SK-N-SH (cell line): Measurements from ENCODE around the gene ASCL3. TPM values are rescaled to one million over a fixed set of nuclear protein-coding genes. Genes with fewer than 3 reads are reported as not detected.

ENCODE experiments used
- CTCF ChIA-PET: fragments of 300-600, 350-600 bp; formaldehyde crosslinking; extraction: SDS; loops from one replicate; lab custom pipeline; 2021; lab: Yijun Ruan, JAX
- POLR2A ChIA-PET: fragments of 350-600 bp; sonication (Branson Sonifier 250); formaldehyde crosslinking; extraction: SDS; loops from one replicate; lab custom pipeline; 2020; ENCODE audit warnings: antibody characterized with exemption, inconsistent platforms; lab: Yijun Ruan, JAX
- DNase-seq: peaks from one replicate; pipeline ENCODE4 v3.0.0; 2012
- H2AFZ ChIP-seq: fragments of 200-600 bp; sonication (generic); 2 replicates; pipeline ENCODE4 v1.8.1; 2016; ENCODE audit warnings: antibody characterized with exemption, mild to moderate bottlenecking, low read depth
- H3F3A ChIP-seq: fragments of 200-600 bp; sonication (generic); replicated peaks from 2 replicates; pipeline ENCODE3; 2016; ENCODE audit warnings: antibody characterized with exemption, mild to moderate bottlenecking; ENCODE audit not compliant: insufficient read depth
- H3K27ac ChIP-seq, 2 experiments: fragments of 200-500 bp in 1 of 2; fragments of 200-600 bp in 1 of 2; sonication (Bioruptor generic) in 1 of 2; sonication (generic), shearing (Covaris generic) in 1 of 2; 2 replicates each; pipeline versions ENCODE4 v1.5.1 to v1.6.1; 2014 to 2016; ENCODE audit warnings: low read depth in 2 of 2, inconsistent platforms in 1 of 2, low read length in 1 of 2, mild to moderate bottlenecking in 1 of 2, mixed read lengths in 1 of 2
- H3K27me3 ChIP-seq: fragments of 200-600 bp; sonication (generic), shearing (Covaris generic); 2 replicates; pipeline ENCODE4 v1.6.1; 2016; ENCODE audit warnings: mixed run types; ENCODE audit not compliant: insufficient read depth
- H3K36me3 ChIP-seq, 2 experiments: fragments of 200-500 bp in 1 of 2; fragments of 200-600 bp in 1 of 2; sonication (Bioruptor generic) in 1 of 2; sonication (generic) in 1 of 2; replicated peaks in 1 of 2; 2 replicates each; pipeline versions ENCODE3 to v1.5.1; 2014 to 2016; ENCODE audit warnings: low read length in 1 of 2, mild to moderate bottlenecking in 1 of 2; ENCODE audit not compliant: insufficient read depth in 2 of 2, control insufficient read depth in 1 of 2
- H3K4me1 ChIP-seq, 2 experiments: fragments of 200-500 bp in 1 of 2; fragments of 200-600 bp in 1 of 2; sonication (Bioruptor generic) in 1 of 2; sonication (generic), shearing (Covaris generic) in 1 of 2; 2 replicates each; pipeline versions ENCODE4 v1.5.1 to v1.6.1; 2014 to 2016; ENCODE audit warnings: low read depth in 1 of 2, low read length in 1 of 2, mixed run types in 1 of 2; ENCODE audit not compliant: insufficient read depth in 2 of 2, control insufficient read depth in 1 of 2
- H3K4me2 ChIP-seq: fragments of 200-600 bp; sonication (generic), shearing (Covaris generic); 2 replicates; pipeline ENCODE4 v1.6.1; 2017; ENCODE audit warnings: mixed run types
- H3K4me3 ChIP-seq, 2 experiments: fragments of 200-500 bp in 1 of 2; fragments of 200-600 bp in 1 of 2; sonication (Bioruptor generic) in 1 of 2; sonication (generic), shearing (Covaris generic) in 1 of 2; 2 replicates each; pipeline versions ENCODE4 v1.5.1 to v1.8.1; 2014 to 2016; ENCODE audit warnings: low read depth in 2 of 2, inconsistent platforms in 1 of 2, low read length in 1 of 2, mild to moderate bottlenecking in 1 of 2, mixed read lengths in 1 of 2, moderate library complexity in 1 of 2
- H3K79me2 ChIP-seq: fragments of 200-600 bp; sonication (generic); 2 replicates; pipeline ENCODE4 v1.8.1; 2017; ENCODE audit warnings: mild to moderate bottlenecking; ENCODE audit not compliant: insufficient read depth
- H3K9ac ChIP-seq: fragments of 200-600 bp; sonication (generic); 2 replicates; pipeline ENCODE4 v1.6.1; 2017; ENCODE audit warnings: mixed run types
- H3K9me2 ChIP-seq: fragments of 200-600 bp; sonication (generic); 2 replicates; pipeline ENCODE4 v1.6.1; 2017; ENCODE audit warnings: mixed run types
- H3K9me3 ChIP-seq: fragments of 200-600 bp; sonication (generic); 2 replicates; pipeline ENCODE4 v1.6.1; 2017; ENCODE audit warnings: mixed run types, mild to moderate bottlenecking, moderate library complexity
- H4K20me1 ChIP-seq: fragments of 200-600 bp; sonication (generic); 2 replicates; pipeline ENCODE4 v1.6.1; 2017; ENCODE audit warnings: mild to moderate bottlenecking, mixed run types; ENCODE audit not compliant: insufficient read depth
- ELF1 ChIP-seq: IDR thresholded peaks from 2 replicates; pipeline ENCODE4 v1.4.0; 2012
- EP300 ChIP-seq, 2 experiments: IDR thresholded peaks; 2 replicates each; pipeline versions ENCODE4 v1.4.0 to v1.6.1; 2012; ENCODE audit warnings: borderline replicate concordance in 1 of 2, low read depth in 1 of 2, low read length in 1 of 2
- EZH2phosphoT487 ChIP-seq: fragments of 200-600 bp; sonication (generic); IDR thresholded peaks from 2 replicates; pipeline ENCODE4 v1.6.1; 2017; ENCODE audit warnings: low read depth, mixed run types, mild to moderate bottlenecking, antibody characterized with exemption, moderate library complexity, borderline replicate concordance
- FOXM1 ChIP-seq: IDR thresholded peaks from 2 replicates; pipeline ENCODE4 v1.4.0; 2012; ENCODE audit warnings: low read depth, mild to moderate bottlenecking
- GATA2 ChIP-seq: sonication (generic); formaldehyde crosslinking; IDR thresholded peaks from 2 replicates; pipeline ENCODE4 v1.5.0; 2020; ENCODE audit warnings: mild to moderate bottlenecking, missing genetic modification reagents
- JUND ChIP-seq: IDR thresholded peaks from 2 replicates; pipeline ENCODE4 v1.4.0; 2012
- MAX ChIP-seq: IDR thresholded peaks from 2 replicates; pipeline ENCODE4 v1.4.0; 2012; ENCODE audit warnings: low read depth
- MXI1 ChIP-seq: IDR thresholded peaks from 2 replicates; pipeline ENCODE4 v1.6.1; 2012; ENCODE audit warnings: mild to moderate bottlenecking, low read depth, low read length, improper control_type of control experiment
- NFIC ChIP-seq: IDR thresholded peaks from 2 replicates; pipeline ENCODE4 v1.4.0; 2012; ENCODE audit warnings: borderline replicate concordance
- NRF1 ChIP-seq: IDR thresholded peaks from 2 replicates; pipeline ENCODE4 v1.6.1; 2012; ENCODE audit warnings: low read depth, mild to moderate bottlenecking, low read length
- RAD21 ChIP-seq: IDR thresholded peaks from 2 replicates; pipeline ENCODE4 v1.6.1; 2012; ENCODE audit warnings: mild to moderate bottlenecking, low read length
- RCOR1 ChIP-seq: fragments of 150-350 bp; IDR thresholded peaks from 2 replicates; pipeline ENCODE4 v1.6.1; 2017; ENCODE audit warnings: antibody characterized with exemption, low read length
- REST ChIP-seq: IDR thresholded peaks from 2 replicates; pipeline ENCODE4 v1.6.1; 2012; ENCODE audit warnings: mild to moderate bottlenecking, low read depth, low read length, moderate library complexity
- SIN3A ChIP-seq: IDR thresholded peaks from 2 replicates; pipeline ENCODE4 v1.6.1; 2012; ENCODE audit warnings: low read depth, mild to moderate bottlenecking, low read length, moderate library complexity, borderline replicate concordance
- USF1 ChIP-seq: IDR thresholded peaks from 2 replicates; pipeline ENCODE4 v1.4.0; 2012; ENCODE audit warnings: low read depth, borderline replicate concordance
- WGBS: methylation state at CpG from one replicate; pipeline ENCODE4 v1.1.6; 2017; ENCODE audit warnings: low lambda C conversion rate; 5-methylcytosine and 5-hydroxymethylcytosine counted together
- polyA plus RNA-seq, 3 experiments: library from polyadenylated mRNA; depleted of rRNA; stranded (reverse); fragments of >200 nt; gene quantifications; 2 replicates each; pipeline ENCODE4 v1.2.3, GENCODE V29; 2012

Gene ASCL3
- polyA plus RNA-seq, 1 of the 3 experiments (the other 2 are of a cell fraction), result not detected

GRCh38 chr11:8941341-8942103 is 1.3 kb downstream of the ASCL3 start:
- no peak overlapping the region for H3K4me2 ChIP-seq
- ChIA-PET POLR2A (no interaction called here), CTCF (interaction anchor here (1.0 to 2.9 kb wide), 3 partner anchors 14 to 26 kb away, joined by 3 to 12 read pairs (median 6); no protein-coding TSS in a partner anchor)

More at GRCh38 chr11:8941341-8942103, 1.3 kb downstream of the ASCL3 start:
- H4K20me1 ChIP-seq, result no peaks in the 10 kb centered on the region
- no peak overlapping the region for H3K9ac ChIP-seq
- DNase-seq, result no peak
- H3K4me1 ChIP-seq, result no peaks in the 10 kb centered on the region; a peak in 2 of 4 replicates
- no peaks in the 10 kb centered on the region for H3F3A ChIP-seq
- WGBS, result 84% methylated on average over 8 of the region's 8 CpGs
- no peak overlapping the region for H3K4me3 ChIP-seq
- H3K36me3 ChIP-seq, result no peaks in the 10 kb centered on the region
- no peaks in the 10 kb centered on the region for H3K9me2 ChIP-seq
- no peaks in the 10 kb centered on the region for H3K9me3 ChIP-seq
- H3K27me3 ChIP-seq, result no peaks in the 10 kb centered on the region
- no peak overlapping the region for H3K27ac ChIP-seq
- no peak overlapping the region for H2AFZ ChIP-seq
- TF ChIP-seq NFIC, result no peak
- no peak for TF ChIP-seq ELF1
- TF ChIP-seq NRF1, result no peak
- TF ChIP-seq RCOR1, result no peak
- no peak for TF ChIP-seq SIN3A
- no peak for TF ChIP-seq REST
- TF ChIP-seq EP300 (IDR thresholded peaks at IDR 0.05; ENCODE audit: borderline replicate concordance in 1 of 2, low read depth in 1 of 2, low read length in 1 of 2), result no peak
- no peak for TF ChIP-seq MAX
- TF ChIP-seq MXI1, result no peak
- no peak for TF ChIP-seq RAD21
- no peak for TF ChIP-seq FOXM1
- TF ChIP-seq EZH2phosphoT487, result no peak
- no peak for TF ChIP-seq USF1
- TF ChIP-seq GATA2 (CRISPR knock-in tag), result no peak
- no peak for TF ChIP-seq JUND
- H3K79me2 ChIP-seq, result no peaks in the 10 kb centered on the region; the same call in 1 of the 2 replicates
